SU-DHL-6 (cell line): Measurements from ENCODE around the gene LRTM2.

Experiments
- H2AFZ ChIP-seq: fragments of 200-600 bp; sonication (generic); 2 replicates; pipeline ENCODE4 v1.6.1; 2014; ENCODE audit warnings: low read depth, mild to moderate bottlenecking, moderate library complexity, mixed read lengths, antibody characterized with exemption, low read length; ENCODE audit not compliant: severe bottlenecking
- H3F3A ChIP-seq: fragments of 200-600 bp; shearing (Covaris generic); 2 replicates; pipeline ENCODE4 v1.6.0; 2016; ENCODE audit warnings: antibody characterized with exemption, mild to moderate bottlenecking; ENCODE audit not compliant: insufficient read depth
- H3K27ac ChIP-seq: fragments of 200-600 bp; sonication (generic); 2 replicates; pipeline ENCODE4 v1.5.1; 2016; ENCODE audit warnings: low read depth, mild to moderate bottlenecking, low read length, moderate library complexity, mixed read lengths
- H3K27me3 ChIP-seq: fragments of 200-600 bp; sonication (generic), shearing (Covaris generic); 2 replicates; pipeline ENCODE4 v1.6.0; 2014; ENCODE audit warnings: mild to moderate bottlenecking, low read length
- H3K36me3 ChIP-seq: fragments of 200-600 bp; sonication (generic); 2 replicates; pipeline ENCODE4 v1.6.1; 2014; ENCODE audit warnings: mild to moderate bottlenecking, low read length, mixed read lengths
- H3K4me2 ChIP-seq: fragments of 300-600, 200-600 bp; shearing (Covaris generic), sonication (generic); 2 replicates; pipeline ENCODE4 v1.6.0; 2014; ENCODE audit warnings: low read length, low read depth, mild to moderate bottlenecking; ENCODE audit not compliant: poor library complexity, severe bottlenecking
- H3K4me3 ChIP-seq: fragments of 200-600 bp; sonication (generic); 2 replicates; pipeline ENCODE4 v1.5.1; 2014; ENCODE audit warnings: antibody characterized with exemption, low read length, mild to moderate bottlenecking, mixed read lengths; ENCODE audit not compliant: insufficient read depth, poor library complexity, severe bottlenecking
- H3K79me2 ChIP-seq: fragments of 200-600 bp; sonication (generic); 2 replicates; pipeline ENCODE4 v1.6.1; 2014; ENCODE audit warnings: mild to moderate bottlenecking, low read length, moderate library complexity; ENCODE audit not compliant: insufficient read depth
- H3K9ac ChIP-seq: fragments of 200-600 bp; sonication (generic); 2 replicates; pipeline ENCODE4 v1.7.0; 2014; ENCODE audit warnings: mild to moderate bottlenecking, low read length
- H3K9me2 ChIP-seq: fragments of 200-600 bp; sonication (generic); replicated peaks from 2 replicates; pipeline ENCODE4 v1.6.1; 2014; ENCODE audit warnings: low read length; ENCODE audit not compliant: insufficient read depth
- H3K9me3 ChIP-seq: fragments of 200-600 bp; sonication (generic); 2 replicates; pipeline ENCODE4 v1.6.1; 2014; ENCODE audit warnings: low read length, mixed read lengths; ENCODE audit not compliant: insufficient read depth
- H4K20me1 ChIP-seq: fragments of 200-600 bp; sonication (generic); 2 replicates; pipeline ENCODE4 v1.6.1; 2014; ENCODE audit warnings: low read depth, mild to moderate bottlenecking, antibody characterized with exemption, low read length, moderate library complexity, mixed read lengths
- EZH2phosphoT487 ChIP-seq: fragments of 200-600 bp; sonication (generic), shearing (Covaris generic); conservative IDR thresholded peaks from 2 replicates; pipeline ENCODE4 v1.6.1; 2018; ENCODE audit warnings: mild to moderate bottlenecking, antibody characterized with exemption, low read length, moderate library complexity, mixed read lengths
- TF ChIP-seq, protein P1 (sequence below): fragments of 200-600 bp; sonication (generic); IDR thresholded peaks from one replicate; pipeline ENCODE4 v1.5.1; 2017; ENCODE audit warnings: antibody characterized with exemption, mild to moderate bottlenecking, low read length, moderate library complexity; ENCODE audit not compliant: insufficient read depth, poor library complexity, severe bottlenecking

Gene LRTM2

DNA sequence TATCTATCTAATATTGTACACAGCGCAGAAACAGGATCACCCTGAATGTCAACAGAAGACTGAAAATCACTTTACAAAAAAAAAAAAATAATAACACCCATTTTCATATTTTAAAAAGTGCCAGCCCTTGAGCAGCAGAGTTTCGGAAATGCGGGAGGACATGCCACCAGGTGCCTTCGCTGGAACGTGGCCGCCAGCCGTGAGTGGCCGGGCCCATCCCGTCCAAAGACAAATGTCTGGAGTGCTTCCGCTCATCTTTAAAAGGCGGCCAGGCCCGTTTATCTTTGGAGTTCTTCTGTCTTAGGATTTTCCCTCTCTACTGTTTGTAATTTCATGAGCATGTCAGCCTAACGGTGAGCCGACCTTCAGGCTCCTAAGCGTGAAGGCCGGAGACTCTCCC, 43.5 kb downstream of the LRTM2 start:
- no peaks in the 10 kb centered on the region for H3K9me3 ChIP-seq
- no peaks in the 10 kb centered on the region for H3F3A ChIP-seq
- no peak overlapping the region for H3K4me2 ChIP-seq
- H3K27me3 ChIP-seq, result no peaks in the 10 kb centered on the region
- no peak overlapping the region for H3K27ac ChIP-seq
- no peaks in the 10 kb centered on the region for H4K20me1 ChIP-seq
- H3K79me2 ChIP-seq, result no peaks in the 10 kb centered on the region
- H3K36me3 ChIP-seq, result no peaks in the 10 kb centered on the region
- TF ChIP-seq EZH2phosphoT487, result no peak
- TF ChIP-seq, protein P1, sequence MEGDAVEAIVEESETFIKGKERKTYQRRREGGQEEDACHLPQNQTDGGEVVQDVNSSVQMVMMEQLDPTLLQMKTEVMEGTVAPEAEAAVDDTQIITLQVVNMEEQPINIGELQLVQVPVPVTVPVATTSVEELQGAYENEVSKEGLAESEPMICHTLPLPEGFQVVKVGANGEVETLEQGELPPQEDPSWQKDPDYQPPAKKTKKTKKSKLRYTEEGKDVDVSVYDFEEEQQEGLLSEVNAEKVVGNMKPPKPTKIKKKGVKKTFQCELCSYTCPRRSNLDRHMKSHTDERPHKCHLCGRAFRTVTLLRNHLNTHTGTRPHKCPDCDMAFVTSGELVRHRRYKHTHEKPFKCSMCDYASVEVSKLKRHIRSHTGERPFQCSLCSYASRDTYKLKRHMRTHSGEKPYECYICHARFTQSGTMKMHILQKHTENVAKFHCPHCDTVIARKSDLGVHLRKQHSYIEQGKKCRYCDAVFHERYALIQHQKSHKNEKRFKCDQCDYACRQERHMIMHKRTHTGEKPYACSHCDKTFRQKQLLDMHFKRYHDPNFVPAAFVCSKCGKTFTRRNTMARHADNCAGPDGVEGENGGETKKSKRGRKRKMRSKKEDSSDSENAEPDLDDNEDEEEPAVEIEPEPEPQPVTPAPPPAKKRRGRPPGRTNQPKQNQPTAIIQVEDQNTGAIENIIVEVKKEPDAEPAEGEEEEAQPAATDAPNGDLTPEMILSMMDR, result no peak
- H3K9ac ChIP-seq, result no peak overlapping the region
- no peak overlapping the region for H3K4me3 ChIP-seq
- no peak overlapping the region for H2AFZ ChIP-seq
- no peaks in the 10 kb centered on the region for H3K9me2 ChIP-seq

DNA sequence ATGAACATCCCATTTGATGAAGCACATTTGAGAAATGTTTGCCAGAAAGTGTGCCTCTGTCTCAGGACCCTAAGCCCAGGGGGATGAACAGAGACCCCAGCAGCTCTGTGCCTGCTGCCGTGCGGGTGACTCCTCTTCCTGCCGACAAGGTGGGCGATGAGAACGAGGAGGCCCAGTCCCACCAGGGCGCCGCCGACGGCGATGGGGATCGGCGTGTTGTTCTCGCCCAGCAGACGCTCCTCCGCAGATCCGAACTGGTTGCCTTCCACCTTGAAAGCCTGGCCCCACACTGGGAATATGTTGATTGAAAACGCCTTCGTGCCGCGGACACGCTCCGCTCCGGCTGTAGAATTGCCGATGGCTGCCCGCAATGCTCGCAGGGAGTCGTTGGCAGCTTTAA, 44.1 kb downstream of the LRTM2 start:
- Histone ChIP-seq H3K9me2 (no peaks in the 10 kb centered on the region), H3K9ac (no peak overlapping the region), H3K4me2 (no peak overlapping the region), H2AFZ (no peak overlapping the region), H3K9me3 (no peaks in the 10 kb centered on the region), H3K36me3 (no peaks in the 10 kb centered on the region), H4K20me1 (no peaks in the 10 kb centered on the region), H3K27me3 (no peaks in the 10 kb centered on the region), H3F3A (no peaks in the 10 kb centered on the region), H3K4me3 (no peak overlapping the region), H3K79me2 (no peaks in the 10 kb centered on the region), H3K27ac (no peak overlapping the region)
- TF ChIP-seq, protein P1, result no peak
- TF ChIP-seq EZH2phosphoT487, result no peak

DNA sequence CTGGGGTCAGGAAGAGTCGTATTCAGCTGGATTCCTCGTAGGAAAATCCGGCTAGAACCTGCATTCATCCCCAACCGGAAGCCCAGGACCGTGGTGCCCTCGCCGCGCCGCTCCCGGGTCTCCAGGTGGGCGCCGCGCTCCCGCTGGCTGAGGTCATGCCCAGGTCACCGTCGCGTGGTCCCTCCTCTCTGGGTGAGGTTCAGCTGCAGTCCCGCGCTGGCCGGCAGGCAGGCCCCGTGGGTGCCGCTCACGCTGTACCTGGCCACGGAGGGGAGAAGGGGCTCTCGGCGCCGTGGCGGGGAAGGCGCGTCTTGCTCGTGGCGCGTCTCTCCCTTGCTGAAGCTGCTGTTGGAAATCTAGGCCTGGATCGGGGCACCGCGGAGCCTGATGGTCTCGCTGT, 44.5 kb downstream of the LRTM2 start:
- Histone ChIP-seq H3K4me3 (no peak overlapping the region), H3K36me3 (no peaks in the 10 kb centered on the region), H3K4me2 (no peak overlapping the region), H3K9me2 (no peaks in the 10 kb centered on the region), H4K20me1 (no peaks in the 10 kb centered on the region), H3K79me2 (no peaks in the 10 kb centered on the region), H3K9ac (no peak overlapping the region), H2AFZ (no peak overlapping the region), H3F3A (no peaks in the 10 kb centered on the region), H3K27ac (no peak overlapping the region), H3K27me3 (no peaks in the 10 kb centered on the region), H3K9me3 (no peaks in the 10 kb centered on the region)
- TF ChIP-seq, protein P1, result no peak
- no peak for TF ChIP-seq EZH2phosphoT487
